AG04450 (cell line): ENCODE measurements around the gene TBC1D26. TPM values are rescaled to one million over a fixed set of nuclear protein-coding genes. Genes with fewer than 3 reads are reported as not detected.
"Not testable (repeated sequence)": the region's sequence is repeated elsewhere in the genome, so short reads cannot be mapped to it uniquely, and the experiment has no call there.

ENCODE experiments used
- CTCF ChIA-PET: fragments of 300-600, 350-600 bp; formaldehyde crosslinking; extraction: SDS; loops from one replicate; lab custom pipeline; 2022; ENCODE audit warnings: antibody characterized with exemption, inconsistent platforms; lab: Charles Lee
- POLR2A ChIA-PET: fragments of 350-600 bp; formaldehyde crosslinking; extraction: SDS; loops from one replicate; lab custom pipeline; 2021; ENCODE audit warnings: antibody characterized with exemption, inconsistent platforms; lab: Yijun Ruan, JAX
- DNase-seq: peaks from one replicate; pipeline ENCODE4 v3.0.0-alpha.2; 2011; ENCODE audit warnings: low read depth, low spot score
- H3K27ac ChIP-seq: one replicate; pipeline ENCODE4 v1.5.1; 2012; ENCODE audit warnings: low read depth, low read length, control low read depth
- H3K27me3 ChIP-seq: one replicate; pipeline ENCODE4 v1.6.0; 2012; ENCODE audit warnings: low read length; ENCODE audit not compliant: control insufficient read depth, insufficient read depth
- H3K4me3 ChIP-seq: 2 replicates; pipeline ENCODE4 v1.5.1; 2011; ENCODE audit warnings: mild to moderate bottlenecking, low read depth, low read length, control low read depth
- H3K9me3 ChIP-seq: 2 replicates; pipeline ENCODE4 v1.5.1; 2012; ENCODE audit warnings: low read length; ENCODE audit not compliant: control insufficient read depth, insufficient read depth
- CTCF ChIP-seq: IDR thresholded peaks from 2 replicates; pipeline ENCODE4 v1.5.1; 2011; ENCODE audit warnings: low read depth, low read length, control low read depth, inconsistent platforms
- polyA plus RNA-seq: library from polyadenylated mRNA; depleted of rRNA; stranded (reverse); fragments of >200 nt; gene quantifications from 2 replicates; pipeline ENCODE4 v1.2.3, GENCODE V29; 2011

TBC1D26 gene
- polyA plus RNA-seq, 1 experiment, result 0.26 TPM

- POLR2A ChIA-PET, CTCF ChIA-PET, H3K27ac ChIP-seq, H3K4me3 ChIP-seq, H3K27me3 ChIP-seq, DNase-seq: not testable (repeated sequence)
- H3K9me3 ChIP-seq, result peaks cover 11% of the 10 kb centered on the region; the same call in 1 of the 2 replicates
These were observed 1.5 kb upstream of the TBC1D26 start for GRCh38 chr17:15730535-15730934.

GRCh38 chr17:15733174-15733789, 1.2 kb downstream of the TBC1D26 start:
- CTCF ChIA-PET, H3K27ac ChIP-seq, POLR2A ChIA-PET: not testable (repeated sequence)

GRCh38 chr17:15736578-15736977, 4.5 kb downstream of the TBC1D26 start:
- CTCF ChIA-PET, POLR2A ChIA-PET, H3K4me3 ChIP-seq, H3K27ac ChIP-seq, H3K27me3 ChIP-seq, H3K9me3 ChIP-seq, DNase-seq: not testable (repeated sequence)

More at GRCh38 chr17:15733174-15733789, 1.2 kb downstream of the TBC1D26 start:
- not testable (repeated sequence) for H3K9me3 ChIP-seq, DNase-seq, H3K27me3 ChIP-seq, H3K4me3 ChIP-seq

GRCh38 chr17:15738066-15738465, 6.0 kb downstream of the TBC1D26 start:
- H3K4me3 ChIP-seq, result no peak overlapping the region
- TF ChIP-seq CTCF, result no peak
- no peak overlapping the region for H3K27ac ChIP-seq
- peaks cover under 1% of the 10 kb centered on the region for H3K27me3 ChIP-seq
- POLR2A ChIA-PET, result no interaction called here
- H3K9me3 ChIP-seq, result peaks cover 12% of the 10 kb centered on the region; the same call in 1 of the 2 replicates
- no peak for DNase-seq
- CTCF ChIA-PET, result no interaction called here

- H3K4me3 ChIP-seq, POLR2A ChIA-PET, H3K27ac ChIP-seq, H3K27me3 ChIP-seq, CTCF ChIA-PET, DNase-seq: not testable (repeated sequence)
- peaks cover 12% of the 10 kb centered on the region; the same call in 1 of the 2 replicates for H3K9me3 ChIP-seq
These were observed 7.2 kb downstream of the TBC1D26 start for GRCh38 chr17:15739259-15739658.

GRCh38 chr17:15740041-15740440, 8.0 kb downstream of the TBC1D26 start:
- DNase-seq, CTCF ChIA-PET, H3K27ac ChIP-seq, H3K27me3 ChIP-seq, H3K4me3 ChIP-seq, POLR2A ChIA-PET: not testable (repeated sequence)
- peaks cover 12% of the 10 kb centered on the region; the same call in 1 of the 2 replicates for H3K9me3 ChIP-seq

GRCh38 chr17:15740570-15741120, 8.6 kb downstream of the TBC1D26 start:
- no peak for DNase-seq
- ChIA-PET POLR2A (no interaction called here), CTCF (no interaction called here)

More at GRCh38 chr17:15740570-15741120, 8.6 kb downstream of the TBC1D26 start:
- Histone ChIP-seq H3K27ac (no peak overlapping the region), H3K4me3 (no peak overlapping the region), H3K27me3 (peaks cover 4% of the 10 kb centered on the region), H3K9me3 (peaks cover 12% of the 10 kb centered on the region; the same call in 1 of the 2 replicates)
- no peak for TF ChIP-seq CTCF
